WTC11 (cell line): ENCODE data around the gene MIAT. TPM values are rescaled to one million over a fixed set of nuclear protein-coding genes. Genes with fewer than 3 reads are reported as not detected.

ENCODE experiments used
- ATAC-seq: fragments of 200-7000 bp; cut with Tn5 transposase; 2 replicates; pipeline ENCODE4 v1.10.0; 2021; ENCODE audit warnings: mild to moderate bottlenecking, moderate library complexity
- CTCF ChIA-PET: fragments of 300-600 bp; sonication (Branson Sonifier 250); formaldehyde crosslinking; loops from one replicate; lab custom pipeline; 2021; ENCODE audit warnings: antibody characterized with exemption; lab: Charles Lee
- POLR2A ChIA-PET: fragments of 350-600 bp; sonication (Branson Sonifier 250); formaldehyde crosslinking; loops from one replicate; lab custom pipeline; 2021; ENCODE audit warnings: antibody characterized with exemption; lab: Charles Lee
- DNase-seq: peaks from one replicate; pipeline ENCODE4 v3.0.0; 2021; ENCODE audit warnings: low spot score
- H3K27ac Mint-ChIP-seq: 2 replicates; pipeline ENCODE4 v1.8.0; 2021; ENCODE audit warnings: mixed read lengths
- H3K27me3 Mint-ChIP-seq: 2 replicates; pipeline ENCODE4 v1.8.0; 2021; ENCODE audit warnings: low read depth, mild to moderate bottlenecking, moderate library complexity, mixed read lengths
- H3K36me3 Mint-ChIP-seq: 2 replicates; pipeline ENCODE4 v1.8.0; 2021; ENCODE audit warnings: mixed read lengths
- H3K4me1 Mint-ChIP-seq: 2 replicates; pipeline ENCODE4 v1.8.0; 2022; ENCODE audit warnings: mixed read lengths
- H3K4me3 Mint-ChIP-seq: 2 replicates; pipeline ENCODE4 v1.8.0; 2021; ENCODE audit warnings: mild to moderate bottlenecking, moderate library complexity, mixed read lengths
- H3K9me3 Mint-ChIP-seq: 2 replicates; pipeline ENCODE4 v1.8.0; 2021; ENCODE audit warnings: mixed read lengths
- ATF6 ChIP-seq: sonication (generic); formaldehyde crosslinking; IDR thresholded peaks from 2 replicates; pipeline ENCODE4 v1.8.1; 2023; ENCODE audit warnings: mild to moderate bottlenecking, missing genetic modification reagents
- CBFB ChIP-seq: sonication (generic); formaldehyde crosslinking; IDR thresholded peaks from 2 replicates; pipeline ENCODE4 v1.8.1; 2022; ENCODE audit warnings: mild to moderate bottlenecking, low read depth, missing genetic modification reagents
- ELF4 ChIP-seq: sonication (generic); formaldehyde crosslinking; IDR thresholded peaks from 2 replicates; pipeline ENCODE4 v1.8.1; 2022; ENCODE audit warnings: low read depth, mild to moderate bottlenecking, moderate library complexity, missing genetic modification reagents
- EMX1 ChIP-seq: fragments of 250-450 bp; sonication (Bioruptor Pico); IDR thresholded peaks from 2 replicates; pipeline ENCODE4 v1.8.0; 2021; ENCODE audit warnings: mild to moderate bottlenecking
- ERG ChIP-seq: fragments of 250-450 bp; sonication (Bioruptor Pico); IDR thresholded peaks from 2 replicates; pipeline ENCODE4 v1.8.0; 2021; ENCODE audit warnings: mild to moderate bottlenecking
- ETV6 ChIP-seq: sonication (generic); formaldehyde crosslinking; IDR thresholded peaks from 2 replicates; pipeline ENCODE4 v1.8.1; 2022; ENCODE audit warnings: mild to moderate bottlenecking, missing genetic modification reagents
- FOXK1 ChIP-seq: sonication (generic); formaldehyde crosslinking; IDR thresholded peaks from 2 replicates; pipeline ENCODE4 v1.8.0; 2022; ENCODE audit warnings: mild to moderate bottlenecking, moderate library complexity, missing genetic modification reagents
- FOXP1 ChIP-seq: sonication (generic); formaldehyde crosslinking; IDR thresholded peaks from 2 replicates; pipeline ENCODE4 v1.8.0; 2022; ENCODE audit warnings: missing genetic modification reagents, mild to moderate bottlenecking, moderate library complexity, borderline replicate concordance
- GABPB1 ChIP-seq: sonication (generic); formaldehyde crosslinking; IDR thresholded peaks from 2 replicates; pipeline ENCODE4 v1.8.1; 2023; ENCODE audit warnings: mild to moderate bottlenecking, missing genetic modification reagents
- JAZF1 ChIP-seq: fragments of 250-450 bp; sonication (Bioruptor Pico); IDR thresholded peaks from 2 replicates; pipeline ENCODE4 v1.9.0; 2021; ENCODE audit warnings: moderate library complexity, mild to moderate bottlenecking, inconsistent platforms
- KAT7 ChIP-seq: sonication (generic); formaldehyde crosslinking; IDR thresholded peaks from 2 replicates; pipeline ENCODE4 v1.8.1; 2023; ENCODE audit warnings: missing genetic modification reagents, mild to moderate bottlenecking, borderline replicate concordance
- MXD4 ChIP-seq: fragments of 250-450 bp; sonication (Bioruptor Pico); IDR thresholded peaks from 2 replicates; pipeline ENCODE4 v1.8.0; 2021; ENCODE audit warnings: mild to moderate bottlenecking, moderate library complexity, borderline replicate concordance
- NR2C2 ChIP-seq: sonication (generic); formaldehyde crosslinking; IDR thresholded peaks from 2 replicates; pipeline ENCODE4 v1.8.0; 2022; ENCODE audit warnings: mild to moderate bottlenecking, missing genetic modification reagents
- PREB ChIP-seq: sonication (generic); formaldehyde crosslinking; IDR thresholded peaks from 2 replicates; pipeline ENCODE4 v1.8.1; 2022; ENCODE audit warnings: mild to moderate bottlenecking, missing genetic modification reagents, moderate library complexity, borderline replicate concordance
- PRRX2 ChIP-seq: fragments of 250-450 bp; sonication (Bioruptor Pico); IDR thresholded peaks from 2 replicates; pipeline ENCODE4 v1.8.0; 2021; ENCODE audit warnings: mild to moderate bottlenecking
- SP1 ChIP-seq: sonication (generic); formaldehyde crosslinking; conservative IDR thresholded peaks from 2 replicates; pipeline ENCODE4 v1.8.1; 2022; ENCODE audit warnings: missing genetic modification reagents
- TEAD1 ChIP-seq: sonication (generic); formaldehyde crosslinking; IDR thresholded peaks from 2 replicates; pipeline ENCODE4 v1.8.0; 2022; ENCODE audit warnings: mild to moderate bottlenecking, missing genetic modification reagents
- TEAD4 ChIP-seq: sonication (generic); formaldehyde crosslinking; IDR thresholded peaks from 2 replicates; pipeline ENCODE4 v1.8.0; 2022; ENCODE audit warnings: mild to moderate bottlenecking, missing genetic modification reagents
- ZNF121 ChIP-seq: sonication (generic); formaldehyde crosslinking; IDR thresholded peaks from 2 replicates; pipeline ENCODE4 v1.8.0; 2023; ENCODE audit warnings: missing genetic modification reagents
- ZNF232 ChIP-seq: sonication (generic); formaldehyde crosslinking; IDR thresholded peaks from 2 replicates; pipeline ENCODE4 v1.8.0; 2022; ENCODE audit warnings: mild to moderate bottlenecking, missing genetic modification reagents
- ZNF423 ChIP-seq: fragments of 250-450 bp; sonication (Bioruptor Pico); IDR thresholded peaks from 2 replicates; pipeline ENCODE4 v2.1.2; 2022; ENCODE audit warnings: mild to moderate bottlenecking, moderate library complexity
- ZSCAN18 ChIP-seq: fragments of 250-450 bp; sonication (Bioruptor Pico); IDR thresholded peaks from 2 replicates; pipeline ENCODE4 v2.1.2; 2022; ENCODE audit warnings: mild to moderate bottlenecking, moderate library complexity
- total RNA-seq: library from RNA; stranded (reverse); gene quantifications from 3 replicates; pipeline ENCODE4 v1.2.3, GENCODE V29; 2021
- TF ChIP-seq, protein P1 (sequence below): fragments of 250-450 bp; sonication (Bioruptor Pico); IDR thresholded peaks from 2 replicates; pipeline ENCODE4 v1.9.0; 2021; ENCODE audit warnings: mild to moderate bottlenecking
- TF ChIP-seq, protein P2 (sequence below): sonication (generic); formaldehyde crosslinking; IDR thresholded peaks from 2 replicates; pipeline ENCODE4 v1.8.1; 2023; ENCODE audit warnings: mild to moderate bottlenecking, missing genetic modification reagents, moderate library complexity
- TF ChIP-seq, protein P3 (sequence below): sonication (generic); formaldehyde crosslinking; IDR thresholded peaks from 2 replicates; pipeline ENCODE4 v1.8.0; 2022; ENCODE audit warnings: mild to moderate bottlenecking, missing genetic modification reagents

The MIAT gene
- total RNA-seq, 1 experiment from 2014 or later = 50.7 TPM

DNA sequence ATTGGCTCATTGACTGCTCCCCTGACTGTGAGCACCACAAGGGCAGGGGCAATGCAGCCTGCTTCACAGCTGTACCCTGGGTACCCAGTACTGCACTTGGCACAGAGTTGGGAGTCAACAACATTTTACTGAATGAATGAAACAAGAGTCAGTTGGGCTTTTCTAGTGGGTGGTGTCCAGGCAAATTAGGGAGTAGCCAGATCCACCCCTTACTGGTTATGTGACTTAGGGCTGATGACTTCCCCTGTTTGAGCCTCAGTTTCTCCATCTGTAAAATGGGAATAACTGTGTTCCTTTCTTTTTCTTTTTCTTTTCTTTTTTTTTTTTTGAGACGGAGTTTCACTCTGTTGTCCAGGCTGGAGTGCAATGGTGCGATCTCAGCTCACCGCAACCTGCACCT is 23.1 kb downstream of the MIAT start:
- DNase-seq (no peak), ATAC-seq (no peak)
- Mint-ChIP-seq H3K4me3 (no peak overlapping the region), H3K9me3 (0 out of 2 replicates have a peak, but pooled peaks cover 6% of the 10 kb centered on the region), H3K27ac (peak overlapping the region; percentile 72; the same call in 1 of the 2 replicates), H3K36me3 (peaks cover 20% of the 10 kb centered on the region), H3K4me1 (peaks cover 46% of the 10 kb centered on the region), H3K27me3 (no peaks in the 10 kb centered on the region)
- TF ChIP-seq TEAD4 (CRISPR knock-in tag) = no peak
- TF ChIP-seq SP1 (CRISPR knock-in tag) = no peak
- no peak for TF ChIP-seq ZSCAN18 (CRISPR knock-in tag)
- no peak for TF ChIP-seq NR2C2 (CRISPR knock-in tag)
- no peak for TF ChIP-seq JAZF1 (CRISPR knock-in tag)
- TF ChIP-seq, protein P1, sequence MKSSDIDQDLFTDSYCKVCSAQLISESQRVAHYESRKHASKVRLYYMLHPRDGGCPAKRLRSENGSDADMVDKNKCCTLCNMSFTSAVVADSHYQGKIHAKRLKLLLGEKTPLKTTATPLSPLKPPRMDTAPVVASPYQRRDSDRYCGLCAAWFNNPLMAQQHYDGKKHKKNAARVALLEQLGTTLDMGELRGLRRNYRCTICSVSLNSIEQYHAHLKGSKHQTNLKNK (CRISPR knock-in tag) = no peak
- TF ChIP-seq FOXK1 = no peak
- no peak for TF ChIP-seq EMX1 (CRISPR knock-in tag)
- TF ChIP-seq, protein P2, sequence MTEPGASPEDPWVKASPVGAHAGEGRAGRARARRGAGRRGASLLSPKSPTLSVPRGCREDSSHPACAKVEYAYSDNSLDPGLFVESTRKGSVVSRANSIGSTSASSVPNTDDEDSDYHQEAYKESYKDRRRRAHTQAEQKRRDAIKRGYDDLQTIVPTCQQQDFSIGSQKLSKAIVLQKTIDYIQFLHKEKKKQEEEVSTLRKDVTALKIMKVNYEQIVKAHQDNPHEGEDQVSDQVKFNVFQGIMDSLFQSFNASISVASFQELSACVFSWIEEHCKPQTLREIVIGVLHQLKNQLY (CRISPR knock-in tag) = no peak
- TF ChIP-seq ATF6 = no peak
- TF ChIP-seq ZNF232 (CRISPR knock-in tag) = no peak
- no peak for TF ChIP-seq FOXP1 (CRISPR knock-in tag)
- POLR2A ChIA-PET = interaction anchor here (1.6 kb wide), 1 partner anchor 7 kb away, joined by 8 read pairs; no protein-coding TSS in a partner anchor
- CTCF ChIA-PET = interaction anchor here (0.6 to 2.5 kb wide), 7 partner anchors 8 to 853 kb away, joined by 3 to 24 read pairs (median 5); partner anchors contain the start of genes HPS4 and SRRD

- H3K4me1 Mint-ChIP-seq = peaks cover 46% of the 10 kb centered on the region
- ATAC-seq = peak; percentile 83
- TF ChIP-seq EMX1 (CRISPR knock-in tag) (0 out of 2 replicates have a peak, but pooled peaks have one; percentile 55), ELF4 (CRISPR knock-in tag) (no peak), ZNF423 (peak; percentile 26; the same call in 1 of the 2 replicates), ZSCAN18 (CRISPR knock-in tag) (no peak), ERG (peak; percentile 27; the same call in 1 of the 2 replicates), PREB (CRISPR knock-in tag) (no peak), ZNF121 (CRISPR knock-in tag) (no peak), MXD4 (CRISPR knock-in tag) (no peak), PRRX2 (CRISPR knock-in tag) (no peak), CBFB (CRISPR knock-in tag) (no peak), TEAD1 (CRISPR knock-in tag) (peak; percentile 89; the same call in 1 of the 2 replicates), GABPB1 (CRISPR knock-in tag) (no peak), TEAD4 (CRISPR knock-in tag) (peak; percentile 75; the same call in 1 of the 2 replicates), ETV6 (CRISPR knock-in tag) (0 out of 2 replicates have a peak, but pooled peaks have one; percentile 40), KAT7 (CRISPR knock-in tag) (no peak)
- TF ChIP-seq, protein P3, sequence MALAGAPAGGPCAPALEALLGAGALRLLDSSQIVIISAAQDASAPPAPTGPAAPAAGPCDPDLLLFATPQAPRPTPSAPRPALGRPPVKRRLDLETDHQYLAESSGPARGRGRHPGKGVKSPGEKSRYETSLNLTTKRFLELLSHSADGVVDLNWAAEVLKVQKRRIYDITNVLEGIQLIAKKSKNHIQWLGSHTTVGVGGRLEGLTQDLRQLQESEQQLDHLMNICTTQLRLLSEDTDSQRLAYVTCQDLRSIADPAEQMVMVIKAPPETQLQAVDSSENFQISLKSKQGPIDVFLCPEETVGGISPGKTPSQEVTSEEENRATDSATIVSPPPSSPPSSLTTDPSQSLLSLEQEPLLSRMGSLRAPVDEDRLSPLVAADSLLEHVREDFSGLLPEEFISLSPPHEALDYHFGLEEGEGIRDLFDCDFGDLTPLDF (CRISPR knock-in tag) = no peak
These were observed 24.0 kb downstream of the MIAT start for GRCh38 chr22:26681395-26681821.

More at GRCh38 chr22:26681395-26681821, 24.0 kb downstream of the MIAT start:
- DNase-seq = peak; percentile 68
- Mint-ChIP-seq H3K36me3 (peaks cover 16% of the 10 kb centered on the region), H3K27me3 (no peaks in the 10 kb centered on the region), H3K9me3 (0 out of 2 replicates have a peak, but pooled peaks cover 6% of the 10 kb centered on the region), H3K4me3 (peak overlapping the region; percentile 10; the same call in 1 of the 2 replicates), H3K27ac (peak overlapping the region; percentile 93)
- CTCF ChIA-PET = interaction anchor here (0.7 to 2.5 kb wide), 19 partner anchors 9 to 650 kb away, joined by 3 to 24 read pairs (median 4); partner anchors contain the start of genes HPS4 and SRRD
- POLR2A ChIA-PET = interaction anchor here (0.6 to 1.6 kb wide), 2 partner anchors 8 to 70 kb away, joined by 4 to 8 read pairs; no protein-coding TSS in a partner anchor
